A549 treated with Hydrocortisone at 1 μM for 4 hours (cell line): Measurements from ENCODE around the gene IPO7. TPM values are rescaled to one million over a fixed set of nuclear protein-coding genes. Genes with fewer than 3 reads are reported as not detected.

Experiments
- total RNA-seq: library from RNA; stranded (reverse); fragments of 200-300 nt; extraction: Qiagen RNA extraction; gene quantifications from 5 replicates; pipeline ENCODE4 v1.2.3, GENCODE V29; 2022

IPO7 gene
- 76.4 to 127 TPM (median 95.9 TPM) in 5 replicates for total RNA-seq

DNA sequence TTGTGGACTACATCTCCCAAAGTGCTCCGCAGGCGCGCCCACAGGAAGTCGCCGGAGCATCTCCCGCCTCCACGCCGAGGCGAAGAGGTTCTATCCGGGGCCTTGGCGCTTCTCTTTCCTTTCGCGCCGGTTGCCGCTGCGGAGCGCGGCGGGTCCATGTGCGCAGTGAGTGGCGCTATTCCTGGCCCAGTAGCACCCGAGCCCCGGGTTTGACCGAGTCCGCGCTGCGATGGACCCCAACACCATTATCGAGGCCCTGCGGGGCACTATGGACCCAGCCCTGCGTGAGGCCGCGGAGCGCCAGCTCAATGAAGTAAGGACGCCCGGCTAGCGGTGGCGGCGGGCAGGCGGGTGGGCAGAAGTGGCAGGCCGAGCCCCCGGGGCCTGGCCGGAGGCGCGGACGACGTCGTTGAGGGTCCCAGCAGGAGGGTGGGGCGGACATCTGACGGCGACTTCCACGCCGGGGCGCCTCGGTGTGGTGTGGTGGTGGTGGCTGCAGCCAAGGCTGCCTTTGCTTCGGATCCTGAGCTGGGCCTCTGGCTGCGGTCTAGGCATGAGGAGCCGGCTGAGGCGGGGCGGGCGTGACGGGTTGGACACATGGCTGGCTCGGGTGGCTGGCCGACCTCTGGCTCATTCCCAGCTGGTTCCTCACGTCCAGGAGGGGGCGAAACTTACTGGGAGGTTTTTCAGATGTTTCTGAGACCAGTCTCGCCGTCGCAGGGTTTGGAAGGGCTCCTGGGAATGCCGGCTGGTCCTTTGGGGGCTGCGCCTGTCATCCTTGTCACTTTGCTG is at the start of gene IPO7:
IPO7 (plus strand) TSS at position 118 of the 792 bp plus-strand sequence; CDS start at position 230, 112 bp downstream.

GRCh38 chr11:9460322-9461062 is 76.0 kb downstream of the IPO7 start, which contains the start of gene ZNF143:
Gene ZNF143 (plus strand): TSS chr11:9461012. CDS start chr11:9471309, 10,297 bp downstream.

Other genes starting within 250 kb of the IPO7 start
- gene DENND5A, start 119.3 kb upstream of the IPO7 start, total RNA-seq = 31.7 to 63.5 TPM (median 40.3 TPM) in 5 replicates
- gene TMEM41B, start 70.1 kb upstream of the IPO7 start, total RNA-seq = 18.4 to 23.2 TPM (median 22.3 TPM) in 5 replicates
- gene ZNF143, start 76.4 kb downstream of the IPO7 start, total RNA-seq = 8.5 to 11.3 TPM (median 9.8 TPM) in 5 replicates
- gene WEE1, start 189.0 kb downstream of the IPO7 start, total RNA-seq = 18.0 to 24.2 TPM (median 19.2 TPM) in 5 replicates